Left colon (tissue), 2 donors: ENCODE data around the gene BUD31. TPM values are rescaled to one million over a fixed set of nuclear protein-coding genes. Genes with fewer than 3 reads are reported as not detected.

Source experiments
- ATAC-seq: fragments of 200-7000 bp; cut with Tn5 transposase; one replicate; pipeline ENCODE4 v1.9.1; 2020; ENCODE audit warnings: mild to moderate bottlenecking, moderate library complexity
- DNase-seq, 2 donors: peaks; one replicate each; pipeline ENCODE4 v3.0.0-alpha.2; 2020
- intact Hi-C, 2 donors: fragments of 100-400 bp; cut with DNase I in 1 of 2; cut with micrococcal nuclease in 1 of 2; formaldehyde crosslinking; loops; one replicate each; pipeline versions ENCODE4 v1.11.2 to v1.14.0; 2022; cut with DNase I, micrococcal nuclease
- long read RNA-seq: library from polyadenylated mRNA; unstranded; transcript quantifications from one replicate; pipeline ENCODE4 v2.0.0, GENCODE V29; 2021
- total RNA-seq, 2 donors: library from RNA; stranded (reverse); fragmentation: NEBNext Ultra II Directional; extraction: Animal tissue kit (Norgen Biotek cat#: 25700); gene quantifications; one replicate each; pipeline ENCODE4 v1.2.1, GENCODE V29; 2021
- donor health status: DM: no; HTN: no; CAD: no.
- donor health status: DM: yes; HTN: yes; CAD: no.

The BUD31 gene
- total RNA-seq = 10 to 100 TPM; 69.9 to 79.0 TPM
- long read RNA-seq, transcript BUD31-202 (6 exons, 1,139 nt) = major isoform, 34 of 54 reads
- long read RNA-seq, transcript BUD31-201 (6 exons, 1,035 nt) = minor isoform, 12 of 54 reads
- long read RNA-seq, partial matches to known transcripts = 1 of 54 reads
- long read RNA-seq, other reads (novel, unspliced or antisense) = 7 of 54 reads

GRCh38 chr7:99408379-99409191 is at the start of gene BUD31, which contains the start of gene PDAP1:
Gene BUD31, plus strand, starts transcription at chr7:99408969. Its CDS starts 2,124 bp downstream, at chr7:99411093.
Gene PDAP1, minus strand, starts transcription at chr7:99408597. Its CDS starts 49 bp downstream, at chr7:99408548.
- DNase-seq (peak; percentile 92 to 93), ATAC-seq (peak; percentile 92)
- intact Hi-C loops = no loop called here

GRCh38 chr7:99359465-99360154 is 49.2 kb upstream of the BUD31 start:
- ATAC-seq (no peak), DNase-seq (no peak)
- intact Hi-C loops = loop anchor here in 1 of 2 donors (10.0 kb wide), 1 partner anchor 55 kb away; no protein-coding TSS in a partner anchor

GRCh38 chr7:99362801-99363200 is 46.0 kb upstream of the BUD31 start:
- intact Hi-C loops = loop anchor here in 1 of 2 donors (10.0 kb wide), 1 partner anchor 52 kb away; no protein-coding TSS in a partner anchor
- ATAC-seq (no peak), DNase-seq (no peak)

- intact Hi-C loops = loop anchor here in 1 of 2 donors (10.0 kb wide), 1 partner anchor 52 kb away; no protein-coding TSS in a partner anchor
- ATAC-seq = no peak
- DNase-seq = no peak
Measured at GRCh38 chr7:99363286-99363685, 45.5 kb upstream of the BUD31 start.

- ATAC-seq (peak; percentile 95), DNase-seq (peak; percentile 83 to 84)
- intact Hi-C loops = loop anchor here in 1 of 2 donors (10.0 kb wide), 1 partner anchor 49 kb away; no protein-coding TSS in a partner anchor
Measured at GRCh38 chr7:99365318-99366141, 43.2 kb upstream of the BUD31 start.

- ATAC-seq (no peak), DNase-seq (no peak)
- intact Hi-C loops = loop anchor here in 1 of 2 donors (10.0 kb wide), 1 partner anchor 48 kb away; no protein-coding TSS in a partner anchor
Measured at GRCh38 chr7:99366646-99367045, 42.1 kb upstream of the BUD31 start.

- intact Hi-C loops = loop anchor here in 1 of 2 donors (10.0 kb wide), 1 partner anchor 46 kb away; no protein-coding TSS in a partner anchor
- ATAC-seq = no peak
Measured at GRCh38 chr7:99368750-99369389, 39.9 kb upstream of the BUD31 start.

GRCh38 chr7:99369767-99370391 is 38.9 kb upstream of the BUD31 start:
- intact Hi-C loops = loop anchor here in 1 of 2 donors (10.0 kb wide), 1 partner anchor 45 kb away; no protein-coding TSS in a partner anchor
- DNase-seq (no peak), ATAC-seq (no peak)

More at GRCh38 chr7:99368750-99369389, 39.9 kb upstream of the BUD31 start:
- no peak for DNase-seq

GRCh38 chr7:99371376-99371920 is 37.3 kb upstream of the BUD31 start:
- intact Hi-C loops = no loop called here
- ATAC-seq (no peak), DNase-seq (no peak)

- no peak for ATAC-seq
- peak; percentile 42 to 59 for DNase-seq
- intact Hi-C loops = no loop called here
Measured at GRCh38 chr7:99372275-99373090, 36.3 kb upstream of the BUD31 start.

GRCh38 chr7:99373091-99374066 is 35.4 kb upstream of the BUD31 start:
- DNase-seq = no peak
- ATAC-seq = no peak

GRCh38 chr7:99374111-99375064 is 34.4 kb upstream of the BUD31 start, which contains the start of gene ARPC1B:
Gene ARPC1B, plus strand, starts transcription at chr7:99374730. Its CDS starts 10,985 bp downstream, at chr7:99385715.
- DNase-seq (peak; percentile 89 to 90), ATAC-seq (peak; percentile 66)
- intact Hi-C loops = no loop called here

More at GRCh38 chr7:99373091-99374066, 35.4 kb upstream of the BUD31 start:
- intact Hi-C loops = no loop called here

GRCh38 chr7:99375070-99375807 is 33.5 kb upstream of the BUD31 start:
- intact Hi-C loops = no loop called here

More at GRCh38 chr7:99375070-99375807, 33.5 kb upstream of the BUD31 start:
- DNase-seq (peak; percentile 85 to 86), ATAC-seq (peak; percentile 78)
